Epithelial cell of proximal tubule (primary cell): ENCODE measurements around the gene PADI3. TPM values are rescaled to one million over a fixed set of nuclear protein-coding genes. Genes with fewer than 3 reads are reported as not detected.

Experiments used
- DNase-seq: peaks from one replicate; pipeline ENCODE4 v3.0.0-alpha.2; 2011; ENCODE audit warnings: low read depth
- H3K4me3 ChIP-seq: 2 replicates; pipeline ENCODE4 v1.5.1; 2011; ENCODE audit warnings: low read depth, mild to moderate bottlenecking, low read length
- total RNA-seq: library from RNA; depleted of rRNA; stranded (reverse); fragments of >200 nt; gene quantifications from 2 replicates; pipeline ENCODE4 v1.2.3, GENCODE V29; 2015
- TF ChIP-seq, protein P1 (sequence below): conservative IDR thresholded peaks from 2 replicates; pipeline ENCODE4 v1.5.1; 2012; ENCODE audit warnings: low read depth, mild to moderate bottlenecking, low read length

PADI3 gene
- total RNA-seq, 1 donor from 2014 or later: not detected

DNA sequence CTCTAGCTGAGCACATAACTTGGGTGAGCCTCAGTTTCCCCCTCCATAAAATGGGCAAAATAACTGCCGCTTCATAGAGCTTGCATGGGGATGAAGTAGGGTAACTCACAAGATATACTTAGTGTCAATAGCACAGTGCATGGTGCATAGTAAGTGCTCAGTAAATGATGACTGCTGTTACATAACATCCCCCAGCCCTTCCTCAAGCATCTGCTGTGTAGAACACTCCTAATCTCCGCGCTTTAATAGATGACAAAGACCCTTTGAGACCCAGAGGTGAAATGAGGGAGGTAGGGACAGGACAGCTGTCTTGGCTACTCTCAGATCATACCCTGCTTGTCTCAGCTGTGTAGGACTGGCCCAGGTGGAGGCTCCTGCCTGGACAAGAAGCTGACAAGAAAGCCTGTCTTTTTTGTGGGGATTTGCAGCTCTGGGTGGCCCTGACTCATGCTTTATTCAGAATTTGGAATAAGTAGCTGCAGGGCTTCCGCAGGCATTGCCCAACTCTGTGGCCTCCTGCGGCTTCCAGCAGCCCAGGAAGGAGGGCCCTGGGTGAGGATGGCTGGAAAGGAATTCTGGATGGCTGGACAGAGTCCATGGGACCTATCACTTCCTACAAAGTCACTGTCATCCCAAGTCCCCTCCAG is 38.4 kb downstream of the PADI3 start:
- no peak overlapping the region for H3K4me3 ChIP-seq
- TF ChIP-seq, protein P1, sequence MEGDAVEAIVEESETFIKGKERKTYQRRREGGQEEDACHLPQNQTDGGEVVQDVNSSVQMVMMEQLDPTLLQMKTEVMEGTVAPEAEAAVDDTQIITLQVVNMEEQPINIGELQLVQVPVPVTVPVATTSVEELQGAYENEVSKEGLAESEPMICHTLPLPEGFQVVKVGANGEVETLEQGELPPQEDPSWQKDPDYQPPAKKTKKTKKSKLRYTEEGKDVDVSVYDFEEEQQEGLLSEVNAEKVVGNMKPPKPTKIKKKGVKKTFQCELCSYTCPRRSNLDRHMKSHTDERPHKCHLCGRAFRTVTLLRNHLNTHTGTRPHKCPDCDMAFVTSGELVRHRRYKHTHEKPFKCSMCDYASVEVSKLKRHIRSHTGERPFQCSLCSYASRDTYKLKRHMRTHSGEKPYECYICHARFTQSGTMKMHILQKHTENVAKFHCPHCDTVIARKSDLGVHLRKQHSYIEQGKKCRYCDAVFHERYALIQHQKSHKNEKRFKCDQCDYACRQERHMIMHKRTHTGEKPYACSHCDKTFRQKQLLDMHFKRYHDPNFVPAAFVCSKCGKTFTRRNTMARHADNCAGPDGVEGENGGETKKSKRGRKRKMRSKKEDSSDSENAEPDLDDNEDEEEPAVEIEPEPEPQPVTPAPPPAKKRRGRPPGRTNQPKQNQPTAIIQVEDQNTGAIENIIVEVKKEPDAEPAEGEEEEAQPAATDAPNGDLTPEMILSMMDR: no peak
- DNase-seq: no peak

DNA sequence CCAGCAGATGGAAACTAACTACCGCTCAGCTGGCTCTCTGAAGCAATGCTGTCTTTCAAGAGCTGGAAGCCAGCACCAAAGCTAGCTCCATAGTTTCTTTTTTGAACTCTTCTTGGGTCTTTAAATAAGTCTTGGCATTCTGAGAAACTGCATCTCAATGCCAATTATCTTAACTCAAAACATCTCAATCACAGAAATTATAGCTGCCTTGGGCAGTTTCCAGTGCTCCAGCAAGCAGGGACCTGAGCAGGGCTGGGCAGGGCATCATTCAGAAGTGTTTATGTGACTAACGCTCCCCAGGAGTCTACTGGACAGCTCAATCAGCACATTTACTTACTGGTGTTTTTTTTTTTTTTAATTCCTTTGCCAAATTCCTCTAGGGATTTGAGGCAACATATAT is 40.8 kb downstream of the PADI3 start:
- H3K4me3 ChIP-seq: no peak overlapping the region
- TF ChIP-seq, protein P1: no peak
- DNase-seq: no peak

DNA sequence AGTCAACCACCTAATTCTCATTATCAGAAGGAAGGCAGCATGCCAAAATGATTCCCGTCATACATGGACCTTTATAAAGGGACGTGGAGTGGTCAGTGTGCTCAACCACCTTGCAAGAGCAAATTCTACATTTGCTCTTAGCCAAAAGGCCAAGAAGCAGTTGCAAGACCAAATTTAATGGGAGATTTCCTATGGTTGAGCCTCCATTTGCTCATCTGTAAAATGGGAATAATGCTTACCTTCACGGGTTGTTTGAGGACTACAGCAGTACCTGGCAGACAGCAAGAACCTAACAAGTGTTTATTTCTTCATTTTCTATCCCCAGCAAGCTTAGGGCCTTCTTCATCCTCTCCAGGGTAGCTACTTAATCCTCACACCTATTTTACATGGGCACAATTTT is 41.7 kb downstream of the PADI3 start:
- no peak overlapping the region for H3K4me3 ChIP-seq
- TF ChIP-seq, protein P1: no peak
- no peak for DNase-seq

DNA sequence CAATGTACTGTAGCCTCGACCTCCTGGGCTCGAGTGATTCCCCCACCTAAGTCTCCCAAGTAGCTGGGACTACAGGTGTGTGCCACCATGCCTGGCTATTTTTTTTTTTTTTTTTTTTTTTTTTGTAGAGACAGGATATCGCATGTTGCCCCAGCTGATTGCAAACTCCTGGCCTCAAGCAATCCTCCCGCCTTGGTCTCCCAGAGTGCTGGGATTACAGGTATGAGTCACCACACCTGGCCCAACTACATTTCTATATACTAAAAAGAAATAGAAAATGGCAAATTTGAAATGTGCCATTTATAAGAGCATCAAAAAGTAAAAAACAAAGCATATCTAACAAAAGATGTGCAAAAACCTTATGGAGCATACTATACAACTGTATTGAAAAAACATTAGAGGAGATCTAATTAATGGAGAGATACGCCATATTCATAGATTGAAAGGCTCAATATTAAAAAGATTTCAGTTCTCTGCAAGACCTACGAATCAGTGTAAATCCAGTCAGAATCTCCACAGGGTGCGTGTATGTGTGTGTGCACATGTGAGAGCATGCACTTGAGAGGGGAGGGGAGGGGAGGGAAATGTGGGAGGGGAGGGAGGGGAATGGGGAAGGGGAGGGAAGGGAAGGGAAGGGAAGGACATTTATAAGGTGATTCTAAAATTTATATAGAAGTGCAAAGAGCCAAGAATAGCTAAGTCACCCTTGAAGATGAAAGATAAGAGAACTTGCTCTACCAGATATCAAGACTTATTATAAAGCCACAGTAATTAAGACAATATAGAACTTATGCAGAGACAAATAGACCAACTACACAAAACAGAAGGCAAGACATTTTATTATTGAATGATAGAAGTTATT is 43.6 kb downstream of the PADI3 start:
- TF ChIP-seq, protein P1: no peak
- H3K4me3 ChIP-seq: no peak overlapping the region
- no peak for DNase-seq

DNA sequence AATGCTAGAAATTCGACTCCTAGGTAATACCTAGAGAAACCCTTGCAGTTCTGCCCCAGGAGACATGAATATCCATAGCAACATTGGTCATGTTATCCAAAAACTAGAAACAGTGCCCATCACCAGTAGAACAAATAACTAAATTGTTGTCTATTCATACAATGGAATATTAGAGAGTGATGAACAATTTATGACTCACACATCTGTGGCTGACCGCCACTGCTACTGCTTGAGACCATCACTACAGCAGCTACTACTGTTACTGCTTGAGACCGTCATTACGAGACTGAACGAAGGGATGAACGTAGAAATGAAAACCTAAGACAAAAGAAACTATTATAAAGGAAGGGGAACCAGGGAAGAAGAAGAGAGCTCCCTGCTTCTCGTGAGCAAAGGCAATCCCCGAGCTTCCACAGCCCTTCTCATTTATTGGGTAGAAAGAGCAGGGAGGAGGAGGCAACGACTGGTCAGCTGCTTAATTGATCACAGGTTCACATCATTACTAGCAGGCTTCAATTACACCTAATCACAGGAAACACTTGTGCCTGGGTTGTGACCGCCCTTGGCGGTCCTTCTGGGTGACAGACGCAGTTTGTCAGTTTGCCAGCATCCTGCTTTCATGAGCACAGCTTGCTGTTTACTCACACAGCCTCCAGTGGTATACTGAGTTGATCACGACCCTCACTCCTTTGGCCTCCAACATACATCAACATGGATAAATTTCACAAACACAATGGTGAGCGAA is 45.0 kb downstream of the PADI3 start:
- H3K4me3 ChIP-seq: no peak overlapping the region
- TF ChIP-seq, protein P1: no peak
- DNase-seq: no peak

DNA sequence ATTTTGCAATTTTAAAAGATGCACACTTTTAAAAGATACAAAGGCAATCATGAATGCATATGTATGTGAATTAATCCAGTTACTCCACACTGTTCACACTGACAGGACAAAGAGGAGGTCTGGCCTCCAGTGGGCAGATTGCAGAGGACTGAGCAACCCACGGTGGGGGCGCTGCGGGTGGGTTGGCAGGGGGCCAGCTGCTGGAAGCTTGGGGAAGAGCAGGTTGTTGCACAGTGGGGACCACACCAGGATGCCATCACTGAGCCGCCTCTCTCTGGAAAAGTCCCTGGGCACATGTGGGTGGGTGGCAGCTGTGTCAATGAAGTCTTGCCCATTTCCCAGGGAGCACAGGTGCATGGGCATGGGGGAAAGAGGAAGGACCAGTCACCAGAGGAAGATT is 46.4 kb downstream of the PADI3 start:
- no peak for DNase-seq
- TF ChIP-seq, protein P1: no peak
- no peak overlapping the region for H3K4me3 ChIP-seq
